HepG2 (cell line): ENCODE results near the gene TPH1. TPM values are rescaled to one million over a fixed set of nuclear protein-coding genes. Genes with fewer than 3 reads are reported as not detected.
A peak's percentile ranks its signal among the peaks of the same experiment; 100 is the strongest.

ENCODE experiments used
- ATAC-seq: fragments of 200-7000 bp; cut with Tn5 transposase; 3 replicates; pipeline ENCODE4 v1.9.1; 2020; ENCODE audit warnings: mild to moderate bottlenecking, moderate library complexity
- BruUV-seq: library from RNA; stranded (reverse); fragments of 400-500 nt; replicated peaks from 2 replicates; lab custom pipeline; 2021; lab: Mats Ljungman, UMichigan
- CTCF ChIA-PET: fragments of 300-600 bp; formaldehyde crosslinking; extraction: SDS; loops from one replicate; lab custom pipeline; 2021; ENCODE audit warnings: low total read pairs, inconsistent platforms, low intra/inter-chr PET ratio; lab: Yijun Ruan, JAX
- POLR2A ChIA-PET: fragments of 350-600 bp; sonication (Branson Sonifier 250); formaldehyde crosslinking; loops from one replicate; lab custom pipeline; 2020; ENCODE audit warnings: antibody characterized with exemption, inconsistent platforms; lab: Yijun Ruan, JAX
- DNase-seq: peaks from one replicate; pipeline ENCODE4 v3.0.0-alpha.2; 2015; ENCODE audit warnings: low spot score
- FAIRE-seq: peaks from 3 replicates; lab custom pipeline; 2011; peaks lifted over from hg19 to GRCh38; lab: Jason Lieb, UNC
- H2AFZ ChIP-seq: one replicate; pipeline ENCODE4 v1.6.1; 2011; ENCODE audit warnings: low read length, inconsistent platforms
- H3K27ac ChIP-seq: fragments of 300-600 bp; 3 replicates; pipeline ENCODE4 v1.8.0; 2011; ENCODE audit warnings: mixed run types, mild to moderate bottlenecking, mixed read lengths, low read length, inconsistent platforms; ENCODE audit not compliant: insufficient read depth; ENCODE audit errors: extremely low read length
- H3K27me3 ChIP-seq, 2 experiments: fragments of 200-600 bp in 1 of 2; 2 replicates in 1 of 2; 3 replicates in 1 of 2; pipeline versions ENCODE4 v1.6.0 to v1.8.0; 2011; ENCODE audit warnings: low read length in 2 of 2, mild to moderate bottlenecking in 2 of 2, moderate library complexity in 2 of 2, inconsistent platforms in 1 of 2; ENCODE audit not compliant: insufficient read depth in 2 of 2, control insufficient read depth in 1 of 2
- H3K36me3 ChIP-seq, 2 experiments: fragments of 200-600 bp in 1 of 2; replicated peaks in 1 of 2; 2 replicates in 1 of 2; 3 replicates in 1 of 2; pipeline versions ENCODE4 v1.5.1 to v1.8.0; 2011; ENCODE audit warnings: low read length in 2 of 2, inconsistent platforms in 1 of 2; ENCODE audit not compliant: insufficient read depth in 2 of 2, control insufficient read depth in 1 of 2
- H3K4me1 ChIP-seq: 2 replicates; pipeline ENCODE4 v1.5.1; 2012; ENCODE audit warnings: low read length, inconsistent platforms; ENCODE audit not compliant: insufficient read depth
- H3K4me2 ChIP-seq: 2 replicates; pipeline ENCODE4 v1.6.0; 2011; ENCODE audit warnings: low read depth, low read length, inconsistent platforms
- H3K4me3 ChIP-seq, 3 experiments: fragments of 200-600 bp in 1 of 3; sonication (generic), shearing (Covaris generic) in 1 of 3; replicated peaks in 1 of 3; 2 replicates each; pipeline ENCODE4 v1.5.1; 2011 to 2016; ENCODE audit warnings: low read length in 3 of 3, inconsistent platforms in 2 of 3, low read depth in 2 of 3, mild to moderate bottlenecking in 2 of 3, control low read depth in 1 of 3, mixed read lengths in 1 of 3; ENCODE audit not compliant: insufficient read depth in 1 of 3
- H3K79me2 ChIP-seq: one replicate; pipeline ENCODE4 v1.6.1; 2011; ENCODE audit warnings: low read length, inconsistent platforms; ENCODE audit not compliant: insufficient read depth
- H3K9ac ChIP-seq: 2 replicates; pipeline ENCODE4 v1.6.0; 2011; ENCODE audit warnings: mild to moderate bottlenecking, low read depth, low read length, inconsistent platforms; ENCODE audit not compliant: insufficient read depth
- H3K9me3 ChIP-seq: 2 replicates; pipeline ENCODE4 v1.5.1; 2012; ENCODE audit warnings: mild to moderate bottlenecking, low read length
- H4K20me1 ChIP-seq: 2 replicates; pipeline ENCODE4 v1.6.0; 2011; ENCODE audit warnings: inconsistent platforms, mild to moderate bottlenecking, low read length, moderate library complexity; ENCODE audit not compliant: insufficient read depth
- ARID2 ChIP-seq: sonication (generic); formaldehyde crosslinking; IDR thresholded peaks from 2 replicates; pipeline ENCODE4 v1.8.1; 2022; ENCODE audit warnings: mild to moderate bottlenecking, missing genetic modification reagents, borderline replicate concordance
- ISX ChIP-seq: sonication (generic); formaldehyde crosslinking; conservative IDR thresholded peaks from 2 replicates; pipeline ENCODE4 v1.5.0; 2020; ENCODE audit warnings: missing genetic modification reagents
- MAFK ChIP-seq, 2 experiments: IDR thresholded peaks in 1 of 2; conservative IDR thresholded peaks in 1 of 2; 2 replicates each; pipeline ENCODE4 v1.6.1; 2011; ENCODE audit warnings: improper control_type of control experiment in 2 of 2, low read length in 2 of 2
- MED1 ChIP-seq: sonication (generic); formaldehyde crosslinking; IDR thresholded peaks from 2 replicates; pipeline ENCODE4 v1.4.0; 2020; ENCODE audit warnings: missing genetic modification reagents
- MXI1 ChIP-seq: IDR thresholded peaks from 3 replicates; pipeline ENCODE4 v1.6.1; 2012; ENCODE audit warnings: low read depth, low read length, inconsistent platforms, borderline replicate concordance
- PLRG1 ChIP-seq: fragments of 450-650 bp; conservative IDR thresholded peaks from 2 replicates; pipeline ENCODE4 v1.6.1; 2016
- RBFOX2 ChIP-seq: fragments of 200-400 bp; formaldehyde crosslinking; IDR thresholded peaks from 2 replicates; pipeline ENCODE4 v1.6.1; 2017; ENCODE audit warnings: low read depth, mild to moderate bottlenecking, low read length
- STAG1 ChIP-seq: sonication (generic); formaldehyde crosslinking; IDR thresholded peaks from 2 replicates; pipeline ENCODE4 v1.4.0; 2020; ENCODE audit warnings: missing genetic modification reagents
- ZNF292 ChIP-seq: sonication (generic); formaldehyde crosslinking; IDR thresholded peaks from 2 replicates; pipeline ENCODE4 v1.8.1; 2022; ENCODE audit warnings: mild to moderate bottlenecking, low read depth, missing genetic modification reagents, borderline replicate concordance
- ZNF766 ChIP-seq: sonication (generic); formaldehyde crosslinking; IDR thresholded peaks from 2 replicates; pipeline ENCODE4 v1.5.0; 2020; ENCODE audit warnings: missing genetic modification reagents, borderline replicate concordance
- WGBS: methylation state at CpG from one replicate; pipeline ENCODE4 v1.1.6; 2017; ENCODE audit warnings: low lambda C conversion rate; 5-methylcytosine and 5-hydroxymethylcytosine counted together
- in situ Hi-C: cut with HindIII; loops from 2 replicates; pipeline ENCODE4 v1.10.0; 2017; ENCODE audit warnings: low pct_unique_long_range_greater_than_20kb; ENCODE audit not compliant: extremely low pct_ligation_motif_present
- intact Hi-C: fragments of 100-400 bp; cut with micrococcal nuclease; formaldehyde crosslinking; loops from one replicate; pipeline ENCODE4 v1.10.0; 2022; ENCODE audit not compliant: unreplicated experiment
- polyA plus RNA-seq, 8 experiments: library from polyadenylated mRNA; depleted of rRNA in 3 of 8; stranded (reverse) in 7 of 8; unstranded in 1 of 8; fragments of >200 nt; fragmentation: Illumina TruSeq in 4 of 8; extraction: Trizol in 4 of 8; gene quantifications; 2 replicates each; pipeline versions ENCODE4 v1.2.1 to v1.2.3, GENCODE V29; 2011 to 2016; ENCODE audit warnings: low read depth in 4 of 8, missing spikeins in 1 of 8, mixed read lengths in 1 of 8; ENCODE audit not compliant: insufficient read depth in 1 of 8
- total RNA-seq, 5 experiments: library from RNA; depleted of rRNA; stranded (reverse); fragments of >200 nt; fragmentation: Illumina TruSeq; extraction: Trizol; gene quantifications; 2 replicates each; pipeline ENCODE4 v1.2.3, GENCODE V29; 2016; ENCODE audit warnings: low read depth in 1 of 5
- TF ChIP-seq, protein P1 (sequence below): sonication (generic); formaldehyde crosslinking; IDR thresholded peaks from 2 replicates; pipeline ENCODE4 v1.4.0; 2020; ENCODE audit warnings: low read depth, missing genetic modification reagents
- TF ChIP-seq, protein P2 (sequence below): sonication (generic); formaldehyde crosslinking; conservative IDR thresholded peaks from 2 replicates; pipeline ENCODE4 v1.4.0; 2020; ENCODE audit warnings: missing genetic modification reagents
- TF ChIP-seq, protein P3 (sequence below): sonication (generic); formaldehyde crosslinking; conservative IDR thresholded peaks from 2 replicates; pipeline ENCODE4 v1.8.1; 2023; ENCODE audit warnings: missing genetic modification reagents

Gene TPH1
- total and polyA plus RNA-seq, 2 of the 13 experiments (the other 11 are each of a cell fraction or from before 2014, with no cell fraction given), result 0.26 to 0.53 TPM

DNA sequence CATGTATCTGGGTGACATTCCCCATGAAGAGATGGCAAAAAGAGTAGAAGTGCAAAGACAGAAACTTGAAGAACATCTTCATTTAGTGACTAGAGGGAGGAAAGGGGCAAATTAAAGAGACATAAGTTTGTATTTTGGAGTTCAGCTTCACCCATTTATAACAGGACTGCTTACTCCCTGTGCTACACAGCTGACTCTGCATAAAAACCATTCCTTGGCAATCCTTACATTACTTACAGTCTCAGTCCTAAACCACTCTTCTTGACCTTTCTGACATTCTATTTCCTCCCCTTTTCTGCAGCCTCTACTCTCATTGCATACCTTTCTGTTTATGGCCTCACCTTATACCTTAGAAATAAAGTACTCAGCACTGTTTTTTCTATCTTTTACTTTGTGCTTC, 26.4 kb downstream of the TPH1 start:
- Histone ChIP-seq H3K79me2 (no peaks in the 10 kb centered on the region), H3K9me3 (no peaks in the 10 kb centered on the region), H3K9ac (no peak overlapping the region), H3K27ac (no peak overlapping the region), H4K20me1 (no peaks in the 10 kb centered on the region), H3K4me3 (no peak overlapping the region), H3K4me1 (peaks cover 8% of the 10 kb centered on the region; the same call in 1 of the 2 replicates), H3K4me2 (no peak overlapping the region), H2AFZ (no peak overlapping the region), H3K36me3 (no peaks in the 10 kb centered on the region), H3K27me3 (no peaks in the 10 kb centered on the region)
- CTCF ChIA-PET, result no interaction called here
- no peak for DNase-seq
- ATAC-seq, result no peak
- intact Hi-C loops (no loop called here), in situ Hi-C loops (no loop called here)
- BruUV-seq, result no TSS peak
- no peak for FAIRE-seq
- TF ChIP-seq, protein P1, sequence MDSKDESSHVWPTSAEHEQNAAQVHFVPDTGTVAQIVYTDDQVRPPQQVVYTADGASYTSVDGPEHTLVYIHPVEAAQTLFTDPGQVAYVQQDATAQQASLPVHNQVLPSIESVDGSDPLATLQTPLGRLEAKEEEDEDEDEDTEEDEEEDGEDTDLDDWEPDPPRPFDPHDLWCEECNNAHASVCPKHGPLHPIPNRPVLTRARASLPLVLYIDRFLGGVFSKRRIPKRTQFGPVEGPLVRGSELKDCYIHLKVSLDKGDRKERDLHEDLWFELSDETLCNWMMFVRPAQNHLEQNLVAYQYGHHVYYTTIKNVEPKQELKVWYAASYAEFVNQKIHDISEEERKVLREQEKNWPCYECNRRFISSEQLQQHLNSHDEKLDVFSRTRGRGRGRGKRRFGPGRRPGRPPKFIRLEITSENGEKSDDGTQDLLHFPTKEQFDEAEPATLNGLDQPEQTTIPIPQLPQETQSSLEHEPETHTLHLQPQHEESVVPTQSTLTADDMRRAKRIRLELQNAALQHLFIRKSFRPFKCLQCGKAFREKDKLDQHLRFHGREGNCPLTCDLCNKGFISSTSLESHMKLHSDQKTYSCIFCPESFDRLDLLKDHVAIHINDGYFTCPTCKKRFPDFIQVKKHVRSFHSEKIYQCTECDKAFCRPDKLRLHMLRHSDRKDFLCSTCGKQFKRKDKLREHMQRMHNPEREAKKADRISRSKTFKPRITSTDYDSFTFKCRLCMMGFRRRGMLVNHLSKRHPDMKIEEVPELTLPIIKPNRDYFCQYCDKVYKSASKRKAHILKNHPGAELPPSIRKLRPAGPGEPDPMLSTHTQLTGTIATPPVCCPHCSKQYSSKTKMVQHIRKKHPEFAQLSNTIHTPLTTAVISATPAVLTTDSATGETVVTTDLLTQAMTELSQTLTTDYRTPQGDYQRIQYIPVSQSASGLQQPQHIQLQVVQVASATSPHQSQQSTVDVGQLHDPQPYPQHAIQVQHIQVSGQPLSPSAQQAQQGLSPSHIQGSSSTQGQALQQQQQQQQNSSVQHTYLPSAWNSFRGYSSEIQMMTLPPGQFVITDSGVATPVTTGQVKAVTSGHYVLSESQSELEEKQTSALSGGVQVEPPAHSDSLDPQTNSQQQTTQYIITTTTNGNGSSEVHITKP (CRISPR knock-in tag), result no peak
- TF ChIP-seq ZNF766 (CRISPR knock-in tag) (no peak), MAFK (conservative IDR thresholded peaks at IDR 0.05 in 1 of 2, IDR thresholded peaks at IDR 0.05 in 1 of 2; ENCODE audit: low read length in 2 of 2) (peak in 1 of 2 experiments; percentile 43; a peak in 1 of 4 replicates), ARID2 (CRISPR knock-in tag) (no peak)
- POLR2A ChIA-PET, result no interaction called here

DNA sequence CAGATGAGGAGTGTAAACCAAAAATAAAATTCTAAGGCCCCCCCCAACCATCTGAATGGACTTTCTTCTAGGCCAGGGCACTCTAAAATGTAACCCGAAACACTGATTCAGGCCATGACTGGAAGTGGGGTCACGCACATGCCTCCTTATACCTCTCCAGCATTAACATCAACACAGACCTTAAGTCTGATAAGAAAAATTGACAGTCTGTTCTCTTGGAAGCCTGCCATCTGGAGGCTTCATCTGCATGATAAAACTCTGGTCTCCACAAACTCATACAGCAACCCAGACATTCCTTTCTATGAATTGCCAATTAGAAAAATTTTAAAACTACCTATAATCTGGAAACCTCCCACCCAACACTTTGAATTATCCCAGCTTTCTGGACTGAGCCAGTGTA, 29.3 kb downstream of the TPH1 start:
- POLR2A ChIA-PET, result no interaction called here

More for the DNA sequence above, 29.3 kb downstream of the TPH1 start:
- no TSS peak for BruUV-seq
- Histone ChIP-seq H3K9ac (no peak overlapping the region), H3K27ac (no peak overlapping the region), H3K36me3 (no peaks in the 10 kb centered on the region), H2AFZ (no peak overlapping the region), H3K27me3 (no peaks in the 10 kb centered on the region; a peak in 1 of 5 replicates), H3K4me2 (no peak overlapping the region), H3K79me2 (peaks cover 7% of the 10 kb centered on the region), H3K4me1 (peaks cover 16% of the 10 kb centered on the region), H3K4me3 (no peak overlapping the region), H4K20me1 (no peaks in the 10 kb centered on the region)
- no peak for FAIRE-seq
- 95% methylated on average over 2 of the region's 2 CpGs for WGBS
- no peak for ATAC-seq
- DNase-seq, result no peak
- intact Hi-C loops (no loop called here), in situ Hi-C loops (no loop called here)
- CTCF ChIA-PET, result no interaction called here
- no peak for TF ChIP-seq ISX
- no peak for TF ChIP-seq ZNF292
- TF ChIP-seq PLRG1, result no peak
- TF ChIP-seq MED1, result no peak
- no peak for TF ChIP-seq MXI1
- TF ChIP-seq, protein P2, sequence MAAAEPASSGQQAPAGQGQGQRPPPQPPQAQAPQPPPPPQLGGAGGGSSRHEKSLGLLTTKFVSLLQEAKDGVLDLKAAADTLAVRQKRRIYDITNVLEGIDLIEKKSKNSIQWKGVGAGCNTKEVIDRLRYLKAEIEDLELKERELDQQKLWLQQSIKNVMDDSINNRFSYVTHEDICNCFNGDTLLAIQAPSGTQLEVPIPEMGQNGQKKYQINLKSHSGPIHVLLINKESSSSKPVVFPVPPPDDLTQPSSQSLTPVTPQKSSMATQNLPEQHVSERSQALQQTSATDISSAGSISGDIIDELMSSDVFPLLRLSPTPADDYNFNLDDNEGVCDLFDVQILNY, result no peak
- no peak for TF ChIP-seq RBFOX2
- TF ChIP-seq, protein P3, sequence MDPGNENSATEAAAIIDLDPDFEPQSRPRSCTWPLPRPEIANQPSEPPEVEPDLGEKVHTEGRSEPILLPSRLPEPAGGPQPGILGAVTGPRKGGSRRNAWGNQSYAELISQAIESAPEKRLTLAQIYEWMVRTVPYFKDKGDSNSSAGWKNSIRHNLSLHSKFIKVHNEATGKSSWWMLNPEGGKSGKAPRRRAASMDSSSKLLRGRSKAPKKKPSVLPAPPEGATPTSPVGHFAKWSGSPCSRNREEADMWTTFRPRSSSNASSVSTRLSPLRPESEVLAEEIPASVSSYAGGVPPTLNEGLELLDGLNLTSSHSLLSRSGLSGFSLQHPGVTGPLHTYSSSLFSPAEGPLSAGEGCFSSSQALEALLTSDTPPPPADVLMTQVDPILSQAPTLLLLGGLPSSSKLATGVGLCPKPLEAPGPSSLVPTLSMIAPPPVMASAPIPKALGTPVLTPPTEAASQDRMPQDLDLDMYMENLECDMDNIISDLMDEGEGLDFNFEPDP, result no peak
- TF ChIP-seq STAG1 (CRISPR knock-in tag), result no peak
- TF ChIP-seq, all 625 proteins: peak for 0
- H3K9me3 ChIP-seq, result no peaks in the 10 kb centered on the region
